Measurements from ENCODE around the gene NIF3L1. TPM values are rescaled to one million over a fixed set of nuclear protein-coding genes. Genes with fewer than 3 reads are reported as not detected.

The NIF3L1 gene
- total RNA-seq, 1 donor from 2014 or later: 28.3 TPM

Small RNA genes within 50 kb of the gene (small RNA-seq; reads per million reads assigned to genes)
- gene RF00019 (ENCODE audit: low replicate concordance): not detected
- not detected for gene RNA5SP115 (ENCODE audit: low replicate concordance)
- gene RNU6-312P (ENCODE audit: low replicate concordance): not detected
- gene RNU6-762P (ENCODE audit: low replicate concordance): not detected

Other genes starting within 250 kb of the NIF3L1 start
- gene BZW1, start 77.5 kb upstream of the NIF3L1 start, total RNA-seq: 246 TPM
- gene CLK1, start 24.7 kb upstream of the NIF3L1 start, total RNA-seq: 179 TPM
- gene PPIL3, start 294 bp upstream of the NIF3L1 start, total RNA-seq: 49.1 TPM
- gene ORC2, start 74.3 kb downstream of the NIF3L1 start, total RNA-seq: 22.1 TPM
- 22.3 TPM for gene HYCC2, start 182.3 kb downstream of the NIF3L1 start, total RNA-seq
- gene NDUFB3, start 182.6 kb downstream of the NIF3L1 start, total RNA-seq: 74.9 TPM
- gene CFLAR, start 226.8 kb downstream of the NIF3L1 start, total RNA-seq: 120 TPM